Ishikawa (cell line): Measurements from ENCODE around the gene ZNF593OS.

Source experiments
- CEBPB ChIP-seq: IDR thresholded peaks from 2 replicates; pipeline ENCODE4 v1.6.1; 2012
- EGR1 ChIP-seq: IDR thresholded peaks from 2 replicates; pipeline ENCODE4 v1.6.1; 2012
- FOXM1 ChIP-seq: IDR thresholded peaks from 2 replicates; pipeline ENCODE4 v1.6.1; 2012; ENCODE audit warnings: low read depth, borderline replicate concordance
- MAX ChIP-seq: IDR thresholded peaks from 2 replicates; pipeline ENCODE4 v1.6.1; 2012
- NFIC ChIP-seq: IDR thresholded peaks from 2 replicates; pipeline ENCODE4 v1.6.1; 2012
- RAD21 ChIP-seq: IDR thresholded peaks from 2 replicates; pipeline ENCODE4 v1.6.1; 2012; ENCODE audit warnings: low read depth
- TF ChIP-seq, protein P1 (sequence below): IDR thresholded peaks from 2 replicates; pipeline ENCODE4 v1.6.1; 2012; ENCODE audit warnings: low read depth, mild to moderate bottlenecking
- TF ChIP-seq, protein P2 (sequence below): IDR thresholded peaks from 2 replicates; pipeline ENCODE4 v1.6.1; 2012

- TF ChIP-seq MAX: no peak
- TF ChIP-seq EGR1: no peak
- no peak for TF ChIP-seq NFIC
- TF ChIP-seq, protein P1, sequence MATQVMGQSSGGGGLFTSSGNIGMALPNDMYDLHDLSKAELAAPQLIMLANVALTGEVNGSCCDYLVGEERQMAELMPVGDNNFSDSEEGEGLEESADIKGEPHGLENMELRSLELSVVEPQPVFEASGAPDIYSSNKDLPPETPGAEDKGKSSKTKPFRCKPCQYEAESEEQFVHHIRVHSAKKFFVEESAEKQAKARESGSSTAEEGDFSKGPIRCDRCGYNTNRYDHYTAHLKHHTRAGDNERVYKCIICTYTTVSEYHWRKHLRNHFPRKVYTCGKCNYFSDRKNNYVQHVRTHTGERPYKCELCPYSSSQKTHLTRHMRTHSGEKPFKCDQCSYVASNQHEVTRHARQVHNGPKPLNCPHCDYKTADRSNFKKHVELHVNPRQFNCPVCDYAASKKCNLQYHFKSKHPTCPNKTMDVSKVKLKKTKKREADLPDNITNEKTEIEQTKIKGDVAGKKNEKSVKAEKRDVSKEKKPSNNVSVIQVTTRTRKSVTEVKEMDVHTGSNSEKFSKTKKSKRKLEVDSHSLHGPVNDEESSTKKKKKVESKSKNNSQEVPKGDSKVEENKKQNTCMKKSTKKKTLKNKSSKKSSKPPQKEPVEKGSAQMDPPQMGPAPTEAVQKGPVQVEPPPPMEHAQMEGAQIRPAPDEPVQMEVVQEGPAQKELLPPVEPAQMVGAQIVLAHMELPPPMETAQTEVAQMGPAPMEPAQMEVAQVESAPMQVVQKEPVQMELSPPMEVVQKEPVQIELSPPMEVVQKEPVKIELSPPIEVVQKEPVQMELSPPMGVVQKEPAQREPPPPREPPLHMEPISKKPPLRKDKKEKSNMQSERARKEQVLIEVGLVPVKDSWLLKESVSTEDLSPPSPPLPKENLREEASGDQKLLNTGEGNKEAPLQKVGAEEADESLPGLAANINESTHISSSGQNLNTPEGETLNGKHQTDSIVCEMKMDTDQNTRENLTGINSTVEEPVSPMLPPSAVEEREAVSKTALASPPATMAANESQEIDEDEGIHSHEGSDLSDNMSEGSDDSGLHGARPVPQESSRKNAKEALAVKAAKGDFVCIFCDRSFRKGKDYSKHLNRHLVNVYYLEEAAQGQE: no peak
- TF ChIP-seq, protein P2, sequence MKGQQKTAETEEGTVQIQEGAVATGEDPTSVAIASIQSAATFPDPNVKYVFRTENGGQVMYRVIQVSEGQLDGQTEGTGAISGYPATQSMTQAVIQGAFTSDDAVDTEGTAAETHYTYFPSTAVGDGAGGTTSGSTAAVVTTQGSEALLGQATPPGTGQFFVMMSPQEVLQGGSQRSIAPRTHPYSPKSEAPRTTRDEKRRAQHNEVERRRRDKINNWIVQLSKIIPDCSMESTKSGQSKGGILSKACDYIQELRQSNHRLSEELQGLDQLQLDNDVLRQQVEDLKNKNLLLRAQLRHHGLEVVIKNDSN: no peak
- no peak for TF ChIP-seq CEBPB
- TF ChIP-seq FOXM1: no peak
- TF ChIP-seq RAD21: no peak
Observed at GRCh38 chr1:26191739-26192138, 20.1 kb upstream of the ZNF593OS start.
